HL-60/S4 treated with retinoic acid at 250 ng/mL for 4 days and 3 days (cell line): Measurements from ENCODE around the gene SLC2A13.

Source experiments
- in situ Hi-C: fragments of 300-500 bp; cut with MboI; formaldehyde crosslinking; loops from 2 replicates; pipeline ENCODE4 v1.7.0; 2022; ENCODE audit warnings: low sequenced_read_pairs

The SLC2A13 gene

DNA sequence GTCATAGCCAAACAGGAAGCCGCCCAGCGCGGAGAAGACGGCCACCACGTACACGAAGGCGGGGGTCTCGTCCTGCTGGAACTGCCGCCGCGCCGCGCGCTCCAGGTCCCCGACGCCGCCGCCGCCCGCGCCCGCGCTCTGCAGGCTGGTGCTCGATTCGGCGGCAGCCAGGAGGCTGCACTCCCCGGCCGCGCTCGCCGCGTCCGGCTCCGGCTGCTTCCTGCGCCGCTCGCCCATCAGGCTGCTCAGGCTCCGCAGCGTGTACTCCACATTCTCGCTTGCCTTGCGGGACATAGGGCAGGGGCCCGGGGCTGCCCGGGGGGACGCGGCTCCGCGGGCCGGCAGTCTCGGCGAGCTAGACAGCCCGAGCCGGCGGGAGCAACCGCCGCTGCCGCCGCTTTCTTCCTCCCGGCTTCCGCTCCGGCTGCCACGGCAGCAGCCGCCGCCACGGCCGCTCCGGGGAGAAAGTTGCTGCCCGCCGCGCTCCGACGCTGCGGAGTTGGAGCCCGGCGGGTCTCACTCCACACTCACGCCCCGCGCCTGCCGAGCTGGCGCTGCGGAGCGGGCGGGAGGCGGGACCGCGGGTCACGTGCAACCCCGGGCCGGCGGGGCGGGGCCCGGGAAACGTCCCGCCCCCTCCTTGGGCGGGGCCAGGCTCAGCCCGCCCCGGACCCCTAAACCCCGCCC lies at the start of gene SLC2A13:
TSS of gene SLC2A13 (minus strand) at position 567 of the 687 bp plus-strand sequence. CDS start at position 294, 273 bp downstream.
- in situ Hi-C loops, result no loop called here

DNA sequence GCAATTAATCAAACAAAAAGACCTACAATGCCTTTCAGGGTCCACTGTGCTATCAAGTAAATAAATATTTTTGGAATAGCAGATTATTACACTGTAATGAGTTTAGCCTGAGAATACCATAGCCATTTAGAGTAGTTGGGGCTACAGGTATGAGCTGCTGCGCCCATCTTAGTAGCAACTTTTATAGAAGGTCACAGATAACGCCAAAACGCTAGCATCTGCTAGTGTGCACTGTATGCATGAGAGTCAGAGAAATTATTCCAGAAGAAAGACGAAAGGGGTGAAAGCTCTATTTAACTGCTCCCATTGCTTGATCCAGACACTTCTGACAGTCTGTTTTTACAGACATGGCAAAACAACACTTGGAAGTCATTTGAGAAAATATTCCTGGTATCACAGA lies 48.5 kb upstream of the SLC2A13 start:
- in situ Hi-C loops, result loop anchor here (25.0 kb wide), 1 partner anchor 158 kb away; no protein-coding TSS in a partner anchor

DNA sequence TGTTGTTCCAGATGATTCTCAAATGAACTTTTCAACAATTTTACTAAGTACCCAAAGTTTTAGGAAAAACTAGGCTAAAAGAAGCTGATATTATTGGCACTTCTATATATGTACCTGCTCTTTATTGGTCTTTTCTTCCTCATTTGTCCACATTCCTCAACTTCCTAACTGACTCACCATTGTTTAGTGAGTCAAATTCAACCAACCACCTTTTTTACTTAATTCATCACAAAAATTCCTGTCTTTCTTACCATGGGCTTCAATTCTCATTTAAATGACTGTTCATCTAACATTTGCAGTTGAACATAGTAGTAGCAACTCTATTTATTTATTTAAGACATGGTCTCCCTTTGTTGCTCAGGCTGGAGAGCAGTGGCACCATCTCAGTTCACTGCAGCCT lies 47.6 kb upstream of the SLC2A13 start:
- in situ Hi-C loops, result loop anchor here (25.0 kb wide), 1 partner anchor 159 kb away; no protein-coding TSS in a partner anchor

DNA sequence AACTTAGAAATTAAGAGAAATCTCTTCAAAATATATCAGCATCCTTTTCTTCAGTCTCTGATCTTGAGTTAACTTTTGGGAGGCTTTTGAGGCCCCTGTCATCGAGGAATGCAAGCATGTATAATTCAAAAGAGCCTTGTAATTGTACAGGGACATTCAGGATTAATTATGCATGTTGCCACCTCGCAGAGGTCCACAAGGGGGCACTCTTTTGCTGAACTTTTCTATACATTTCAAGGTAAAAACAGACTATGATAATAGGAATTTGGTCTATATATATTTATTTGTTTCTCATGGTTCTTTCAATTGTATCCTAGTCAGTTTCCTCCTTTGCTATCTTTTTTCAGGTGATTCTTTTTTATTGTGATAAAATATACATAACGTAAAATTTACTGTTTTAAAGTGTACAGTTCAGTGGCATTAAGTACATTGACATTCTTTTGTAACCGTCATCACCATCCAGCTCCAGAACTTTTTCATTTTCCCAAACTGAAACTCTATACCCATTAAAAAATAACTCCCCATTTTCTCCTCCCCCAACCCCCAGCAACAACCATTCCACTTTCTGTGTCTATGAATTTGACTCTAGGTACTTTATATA lies 47.0 kb upstream of the SLC2A13 start:
- in situ Hi-C loops, result loop anchor here (25.0 kb wide), 1 partner anchor 159 kb away; no protein-coding TSS in a partner anchor

DNA sequence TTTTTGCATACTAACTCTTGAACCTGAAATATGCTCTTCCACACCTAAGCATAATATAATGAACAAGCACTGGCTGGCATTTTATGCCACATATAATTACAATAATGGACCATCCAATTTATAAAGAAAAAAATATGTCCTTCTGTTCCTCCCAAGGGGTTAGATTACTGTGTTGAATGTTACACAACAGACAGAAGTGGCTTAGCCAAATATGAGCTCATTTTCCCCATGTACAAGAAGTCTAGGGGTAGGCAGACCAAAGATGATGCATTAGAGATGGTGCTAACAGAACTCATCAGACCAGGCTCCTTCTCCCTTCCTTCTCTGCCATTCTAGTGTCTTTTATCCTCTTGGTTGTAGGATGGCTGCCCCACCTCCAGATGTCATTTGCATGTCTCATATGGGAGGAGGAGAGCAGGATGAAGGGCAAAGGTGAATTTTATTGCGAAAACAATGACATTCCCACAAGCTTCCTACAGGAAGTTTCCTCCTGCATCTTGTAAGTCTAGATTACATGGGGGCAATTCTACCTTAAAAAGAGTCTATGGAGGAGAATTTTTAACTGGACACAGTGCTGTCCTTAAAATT lies 43.9 kb upstream of the SLC2A13 start:
- in situ Hi-C loops, result loop anchor here (25.0 kb wide), 1 partner anchor 163 kb away; no protein-coding TSS in a partner anchor

DNA sequence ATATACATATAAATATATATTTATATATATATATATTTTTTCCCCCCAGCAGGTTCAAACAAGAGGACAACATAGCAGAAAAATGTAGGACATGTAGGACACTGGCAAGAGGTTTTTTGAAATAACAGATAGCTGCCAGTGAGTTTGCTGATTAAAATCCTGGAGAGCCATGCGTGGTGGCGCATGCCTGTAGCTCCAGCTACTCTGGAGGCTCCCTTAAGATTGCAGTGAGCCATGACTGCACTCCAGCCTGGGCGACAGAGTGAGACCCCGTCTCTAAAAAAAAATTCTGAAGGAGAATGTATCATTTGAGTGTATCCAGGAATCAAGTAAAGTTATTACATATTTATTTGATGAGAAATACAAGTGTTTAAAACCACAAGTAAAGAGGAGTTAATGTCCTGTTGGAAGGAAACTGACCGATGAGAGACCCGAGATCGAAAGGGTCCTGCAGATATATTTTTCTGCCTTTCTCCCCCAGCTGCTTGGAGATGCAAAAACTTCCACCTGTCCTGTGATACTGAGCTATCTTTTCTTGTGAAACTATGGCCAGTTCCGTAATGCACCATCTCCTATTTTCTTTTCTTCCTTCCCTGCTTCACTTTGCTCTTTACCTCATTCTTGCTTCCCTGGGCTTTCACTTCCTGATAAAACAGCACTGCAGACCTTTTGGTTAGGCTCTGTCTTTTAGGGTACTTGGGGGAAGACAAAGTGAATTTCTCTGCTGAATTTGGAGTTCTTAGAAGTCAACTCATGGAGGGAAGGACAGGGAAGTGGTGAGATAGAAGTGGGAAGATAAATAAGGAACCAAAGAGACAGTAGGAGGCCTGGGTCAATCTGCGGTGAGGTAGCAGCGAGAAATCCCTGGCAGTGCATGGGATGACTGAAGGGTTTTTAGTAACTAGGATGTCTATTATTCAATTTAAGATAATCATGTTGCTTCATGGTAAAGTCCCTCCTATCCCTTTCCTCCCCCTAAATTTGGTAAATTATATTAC lies 41.2 kb upstream of the SLC2A13 start:
- in situ Hi-C loops, result no loop called here

DNA sequence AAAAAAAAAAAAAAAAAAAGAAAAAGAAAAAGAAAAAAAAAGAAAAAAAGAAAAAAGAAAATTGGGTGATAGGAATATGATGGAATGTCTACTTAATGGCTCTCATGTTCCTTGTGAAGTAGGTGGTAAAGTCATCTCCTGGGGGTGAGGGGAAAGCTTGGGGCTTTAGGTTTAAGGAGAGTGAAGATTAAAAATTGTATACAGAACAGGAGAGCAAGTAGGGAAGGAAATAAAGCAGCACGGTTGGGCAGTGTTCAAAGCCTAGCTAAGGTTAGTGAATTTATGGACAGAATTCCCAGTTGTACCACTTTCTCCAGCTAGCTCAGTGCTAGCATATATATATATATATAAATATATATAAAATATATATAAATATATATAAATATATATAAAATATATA lies 40.0 kb upstream of the SLC2A13 start:
- in situ Hi-C loops, result no loop called here

DNA sequence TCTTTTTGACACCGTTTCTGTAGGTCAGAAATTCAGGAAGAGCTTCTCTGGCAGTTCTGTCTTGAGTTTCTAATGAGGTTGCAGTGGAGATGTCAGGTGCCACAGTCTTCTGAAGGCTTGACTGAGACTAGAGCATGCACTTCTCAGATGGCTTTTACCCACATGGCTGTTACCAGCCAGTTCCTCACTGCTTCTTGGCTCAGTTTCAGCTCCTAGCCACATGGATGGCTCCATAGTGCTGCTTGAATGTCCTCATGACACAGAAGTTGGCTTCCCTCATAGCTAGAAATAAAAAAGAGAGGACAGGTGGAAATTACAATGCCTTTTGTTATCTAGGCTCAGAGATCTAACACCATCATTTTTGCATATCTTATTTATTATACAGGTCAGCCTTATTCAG lies 38.1 kb upstream of the SLC2A13 start:
- in situ Hi-C loops, result no loop called here

DNA sequence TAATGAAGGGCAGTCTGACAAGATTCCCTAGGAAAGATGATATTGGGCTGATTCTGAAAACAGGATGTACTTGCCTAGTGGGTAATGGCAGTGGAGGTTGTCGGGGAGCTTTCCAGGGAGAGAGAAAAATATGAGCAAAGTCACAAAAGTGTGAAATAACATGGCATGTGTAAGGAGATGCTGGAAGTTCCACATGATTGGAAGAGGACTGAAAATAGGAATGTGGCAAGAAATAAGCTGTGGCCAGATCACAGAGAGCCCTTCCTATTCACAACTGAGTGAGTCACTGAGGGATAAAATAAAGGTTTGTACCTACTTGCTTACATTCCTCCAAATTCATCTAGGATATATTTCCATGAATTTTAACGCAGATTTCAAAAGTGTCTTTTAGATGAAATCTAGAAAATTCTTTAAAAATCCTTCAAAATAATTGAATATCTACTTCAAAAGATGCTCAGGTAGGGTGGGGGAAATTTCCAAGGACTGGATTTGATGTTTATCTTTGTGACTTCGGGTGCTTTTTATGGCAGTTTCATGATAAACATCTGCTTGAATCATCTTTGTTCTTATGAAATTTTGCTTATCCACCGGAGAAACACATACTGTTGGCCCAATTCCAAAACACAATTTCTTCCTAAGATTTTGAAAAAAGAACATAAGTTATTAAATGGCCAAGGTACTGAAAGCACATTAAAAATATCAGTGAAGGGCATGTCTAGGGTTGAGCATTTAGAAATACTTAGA lies 36.3 kb upstream of the SLC2A13 start:
- in situ Hi-C loops, result no loop called here

DNA sequence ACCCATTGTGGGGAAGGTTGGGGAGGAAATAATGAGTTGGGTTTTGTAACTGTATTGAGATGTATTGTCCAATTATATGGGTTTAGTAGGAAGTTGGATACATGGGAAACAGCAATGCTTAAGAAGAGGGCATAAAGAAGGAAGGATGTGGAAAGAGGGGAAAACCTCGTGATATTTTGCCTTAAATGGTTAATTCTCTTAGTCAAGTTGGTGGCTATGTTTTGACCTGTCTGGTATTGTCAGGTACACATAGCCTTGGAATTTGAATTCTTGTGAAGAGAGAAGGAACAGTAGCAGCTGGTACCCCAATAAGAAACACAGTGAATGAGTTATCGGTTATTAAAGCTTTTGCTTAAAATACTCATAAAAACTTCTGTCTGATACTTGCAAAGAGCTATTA lies 32.6 kb upstream of the SLC2A13 start:
- in situ Hi-C loops, result no loop called here

DNA sequence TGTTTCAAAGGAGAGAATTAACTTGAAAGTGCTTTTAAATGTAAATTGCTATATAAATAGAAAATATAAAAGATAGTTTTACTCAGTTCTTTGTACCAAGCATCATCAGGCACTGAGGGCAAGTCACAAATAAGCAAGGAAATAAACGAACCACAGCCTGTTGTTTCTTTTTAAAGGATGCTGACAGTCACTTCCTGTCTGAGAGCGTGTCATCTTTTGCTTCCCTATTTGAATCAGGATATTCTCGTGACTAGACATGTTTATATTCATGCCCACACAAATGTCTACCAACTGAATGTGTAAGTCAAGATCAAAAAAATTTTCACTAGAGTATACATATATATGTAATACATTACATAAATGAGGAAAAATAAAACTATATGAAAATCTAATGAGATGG lies 31.4 kb upstream of the SLC2A13 start:
- in situ Hi-C loops, result no loop called here

DNA sequence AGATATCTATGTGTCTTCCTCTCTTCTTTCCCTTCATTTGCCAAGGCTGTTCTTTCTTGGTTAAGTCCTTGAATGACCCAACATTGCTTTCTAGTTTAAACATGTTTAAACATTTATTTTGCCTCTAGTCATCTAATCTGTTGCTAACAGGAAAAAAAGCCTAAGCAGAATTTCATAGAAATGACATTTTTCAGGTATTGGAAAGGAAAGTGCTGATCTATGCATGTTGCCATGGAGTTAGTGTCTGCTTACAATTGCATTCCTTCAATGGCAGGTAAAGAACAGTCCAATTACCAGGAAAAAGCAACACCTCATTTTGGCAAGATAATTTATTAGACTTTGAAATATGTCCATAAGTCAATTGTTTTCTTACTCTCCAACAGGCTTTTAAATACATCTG lies 21.5 kb upstream of the SLC2A13 start:
- in situ Hi-C loops, result no loop called here

DNA sequence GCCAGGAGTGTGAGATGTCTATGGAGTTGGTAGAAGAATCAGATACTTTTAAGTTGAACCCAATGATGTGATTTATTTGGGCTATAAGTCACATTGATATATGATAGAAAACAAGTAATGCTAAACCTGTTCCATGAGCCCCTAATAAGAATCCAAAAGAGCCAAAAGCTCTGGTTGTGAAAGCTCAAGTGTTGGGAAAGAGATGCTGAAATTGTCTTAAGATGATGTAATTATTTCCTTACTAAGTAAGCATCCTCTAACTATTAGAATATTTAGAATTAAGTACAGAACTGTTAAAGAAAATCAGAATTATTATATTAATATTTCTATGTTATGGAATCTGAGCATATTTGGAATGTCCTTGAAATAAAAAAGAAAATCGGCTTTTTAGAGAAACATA lies 17.6 kb upstream of the SLC2A13 start:
- in situ Hi-C loops, result no loop called here

DNA sequence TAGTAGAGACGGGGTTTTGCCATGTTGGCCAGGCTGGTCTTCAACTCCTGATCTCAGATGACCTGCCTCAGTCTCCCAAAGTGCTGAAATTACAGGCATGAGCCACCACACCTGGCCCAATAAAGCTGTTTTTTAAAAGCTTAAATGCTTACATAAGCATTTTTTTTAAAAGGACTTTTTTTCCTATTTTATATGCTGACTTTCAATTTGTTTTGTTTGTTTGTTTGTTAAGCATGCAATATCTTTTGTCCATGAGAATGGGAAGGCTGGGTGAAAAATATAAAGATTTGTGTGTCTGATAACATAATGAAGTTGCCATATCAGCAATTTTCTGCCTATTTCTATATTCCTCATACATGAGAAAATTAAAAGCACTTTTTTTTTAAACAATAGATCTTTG lies 17.0 kb upstream of the SLC2A13 start:
- in situ Hi-C loops, result no loop called here

DNA sequence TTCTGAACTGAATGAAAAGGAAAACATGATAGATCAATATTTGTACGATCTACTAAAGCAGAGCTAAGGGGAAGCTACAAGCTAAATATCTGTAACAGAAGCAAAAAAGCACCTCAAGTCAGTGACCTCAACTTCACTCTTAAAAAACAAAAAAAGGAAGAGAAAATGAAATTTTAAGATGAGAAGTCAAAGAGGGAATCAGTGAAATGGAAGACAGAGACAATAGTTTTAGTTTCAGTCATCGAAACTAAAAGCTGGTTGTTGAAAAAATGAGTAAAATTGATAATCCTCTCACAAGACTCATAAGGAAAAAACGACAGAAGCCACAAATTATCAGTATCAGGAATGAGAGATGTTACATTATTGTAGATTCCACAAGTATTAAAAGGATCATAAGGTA lies 11.9 kb upstream of the SLC2A13 start:
- in situ Hi-C loops, result no loop called here

DNA sequence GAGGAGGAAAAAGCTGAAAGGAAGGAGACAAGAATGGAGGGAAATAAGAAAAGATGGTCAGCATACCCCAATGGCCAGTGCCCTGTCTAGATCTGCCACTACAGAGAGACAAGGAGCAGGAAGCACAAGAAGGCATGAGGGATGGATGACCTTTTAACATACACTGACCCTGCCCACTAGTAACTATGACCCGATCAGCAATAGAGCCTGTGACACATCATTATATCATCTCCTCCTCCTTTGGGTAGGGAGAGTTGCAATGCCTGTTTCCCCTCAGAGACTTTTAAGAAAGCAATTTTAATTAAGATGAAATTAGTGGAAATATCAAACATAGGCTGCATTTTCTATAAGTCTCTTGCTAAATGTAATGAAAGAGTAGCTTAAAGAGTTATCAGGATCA lies 4.7 kb upstream of the SLC2A13 start:
- in situ Hi-C loops, result no loop called here

DNA sequence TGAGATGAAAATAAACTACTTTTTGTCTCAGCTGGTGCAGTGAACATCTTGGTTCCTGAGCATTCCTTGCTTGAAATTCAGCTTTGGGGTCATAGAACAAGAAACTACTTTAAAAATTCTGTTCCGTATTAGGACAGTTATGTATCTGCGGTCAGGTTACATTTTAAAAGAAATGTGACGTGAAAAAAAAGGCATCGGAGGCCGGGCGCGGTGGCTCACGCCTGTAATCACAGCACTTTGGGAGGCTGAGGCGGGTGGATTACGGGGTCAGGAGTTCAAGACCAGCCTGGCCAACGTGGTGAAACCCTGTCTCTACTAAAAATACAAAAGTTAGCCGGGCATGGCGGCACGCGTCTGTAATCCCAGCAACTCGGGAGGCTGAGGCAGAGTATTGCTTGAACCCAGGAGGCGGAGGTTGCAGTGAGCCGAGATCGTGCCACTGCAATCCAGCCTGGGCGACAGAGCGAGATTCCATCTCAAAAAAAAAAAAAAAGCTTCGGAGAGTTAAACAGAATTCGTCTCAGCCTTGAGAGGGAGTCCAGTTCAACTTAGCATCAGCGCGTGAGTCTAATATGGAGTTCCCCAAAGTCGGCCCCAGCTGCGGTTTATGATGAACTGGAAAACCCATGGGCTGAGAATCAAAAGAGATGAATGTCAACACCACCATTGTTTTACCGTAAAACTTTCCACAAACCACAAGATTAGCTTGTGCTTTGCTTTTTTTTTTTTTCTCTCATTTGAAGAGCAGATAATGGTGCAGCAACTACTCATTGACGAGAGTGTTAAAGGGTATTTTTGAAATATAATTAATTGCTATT lies 2.1 kb upstream of the SLC2A13 start:
- in situ Hi-C loops, result no loop called here

DNA sequence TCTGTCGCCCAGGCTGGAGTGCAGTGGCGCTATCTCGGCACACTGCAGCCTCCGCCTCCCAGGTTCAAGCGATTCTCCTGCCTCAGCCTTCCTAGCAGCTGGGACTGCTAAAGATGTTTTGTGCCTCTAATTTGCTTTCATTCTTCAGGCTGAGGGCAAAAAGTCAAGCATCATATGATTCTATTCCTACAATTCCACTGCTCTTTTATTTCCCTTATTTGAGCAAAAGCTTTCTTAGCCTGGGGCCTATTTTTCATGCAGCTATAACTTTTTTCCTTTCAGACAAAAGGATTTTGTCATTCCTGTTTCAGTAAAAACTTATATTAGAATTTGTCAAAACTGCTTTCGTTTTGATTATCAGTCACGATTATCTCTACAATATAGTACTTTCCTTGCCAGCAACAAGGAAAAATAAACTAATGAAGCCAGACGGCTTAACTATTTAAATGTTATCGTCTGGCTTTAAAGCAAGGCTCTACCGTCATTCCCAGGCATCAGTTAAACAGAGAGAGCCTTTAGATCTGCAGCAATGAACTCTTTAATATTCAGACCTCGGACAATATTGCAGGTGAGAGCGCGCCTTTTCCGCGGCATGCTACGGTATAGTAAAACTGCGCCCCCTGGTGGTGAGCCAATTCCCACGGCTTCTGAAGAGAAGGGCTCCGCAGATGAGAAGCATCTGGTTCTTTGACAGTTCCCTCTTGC lies 1.4 kb upstream of the SLC2A13 start:
- in situ Hi-C loops, result no loop called here

DNA sequence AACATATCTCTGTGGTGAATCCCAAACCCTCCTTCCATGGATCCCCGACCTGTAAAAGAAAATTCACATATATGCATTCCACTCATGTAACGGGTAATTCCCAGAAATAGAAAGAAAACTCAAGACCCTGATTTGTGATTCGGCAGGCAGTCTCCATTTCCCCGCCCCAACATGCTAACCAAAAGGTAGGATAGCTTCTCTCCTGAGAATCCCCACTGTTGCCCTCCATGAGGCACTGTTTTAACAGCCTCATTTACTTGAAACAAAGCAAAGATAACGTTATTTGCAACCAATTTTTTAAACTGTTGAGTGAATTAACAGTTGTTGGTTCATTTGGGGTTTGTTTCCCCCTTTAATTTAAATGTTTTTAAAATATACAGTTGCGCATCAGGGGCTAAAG lies 774 bp upstream of the SLC2A13 start:
- in situ Hi-C loops, result no loop called here
